ENCODE measurements around the gene TPX2. TPM values are rescaled to one million over a fixed set of nuclear protein-coding genes. Genes with fewer than 3 reads are reported as not detected.
"Not testable (repeated sequence)": the region's sequence is repeated elsewhere in the genome, so short reads cannot be mapped to it uniquely, and the experiment has no call there.

The TPX2 gene
- total and polyA plus RNA-seq, 2 experiments from 2014 or later: 12.3 to 120 TPM

DNA sequence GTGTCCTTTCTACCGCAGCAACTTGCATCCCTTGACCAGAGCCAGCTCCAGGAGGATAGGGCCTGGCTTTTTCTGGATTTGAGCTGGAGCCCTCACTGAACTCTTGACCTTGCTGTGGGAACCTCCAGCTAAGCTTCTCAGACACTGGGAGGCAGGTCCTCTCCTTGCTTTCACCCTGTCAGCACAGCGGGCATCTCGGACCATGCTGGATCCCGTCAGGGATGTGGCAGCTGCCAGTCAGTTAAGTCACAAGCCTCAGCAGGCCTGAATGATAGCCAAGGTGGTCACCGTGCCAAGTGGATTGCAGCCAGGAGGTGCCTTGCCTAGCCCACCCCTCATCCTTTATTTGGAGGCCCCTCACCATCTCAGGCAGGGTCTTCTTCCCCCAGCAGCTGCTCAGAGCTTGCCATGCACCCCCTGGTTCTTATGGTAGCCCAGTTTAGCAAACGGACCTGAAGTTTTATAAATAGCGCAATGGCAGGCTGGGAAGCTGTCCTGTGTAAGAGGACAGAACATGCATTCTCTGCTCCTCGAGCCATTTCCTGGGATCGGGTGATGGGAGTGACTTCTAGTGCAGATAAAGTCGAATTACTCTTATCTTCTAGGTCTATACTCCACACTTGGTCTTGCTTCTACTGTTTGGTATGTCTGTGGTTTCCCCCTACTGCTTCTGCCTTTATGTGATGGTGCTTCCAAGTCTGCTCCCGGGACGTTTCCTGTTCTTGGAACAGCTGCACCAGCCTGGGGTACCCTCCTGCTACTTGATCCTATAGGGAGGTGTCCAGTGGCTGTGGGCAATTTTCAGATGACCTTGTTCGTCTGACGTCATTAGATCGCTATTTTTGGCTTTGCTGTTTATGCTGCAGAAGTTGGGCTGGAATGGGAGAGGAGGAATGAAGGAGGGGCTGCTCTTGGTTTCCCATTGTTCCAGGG, 73.0 kb downstream of the TPX2 start:
- TF ChIP-seq CTCF (IDR thresholded peaks at IDR 0.05; ENCODE audit: low read depth, low read length): no peak
- H3K36me3 ChIP-seq: no peaks in the 10 kb centered on the region
- H3K4me3 ChIP-seq: no peak overlapping the region
- H3K9me3 ChIP-seq (ENCODE audit: low read depth): no peaks in the 10 kb centered on the region
- no peaks in the 10 kb centered on the region for H3K27me3 ChIP-seq
- peaks cover 29% of the 10 kb centered on the region for H3K4me1 ChIP-seq (ENCODE audit: low read depth)
- peak overlapping the region; percentile 86 for H3K27ac ChIP-seq
- DNase-seq (ENCODE audit: low read depth in 1 of 2, low spot score in 1 of 2): peak; percentile 72 to 76

DNA sequence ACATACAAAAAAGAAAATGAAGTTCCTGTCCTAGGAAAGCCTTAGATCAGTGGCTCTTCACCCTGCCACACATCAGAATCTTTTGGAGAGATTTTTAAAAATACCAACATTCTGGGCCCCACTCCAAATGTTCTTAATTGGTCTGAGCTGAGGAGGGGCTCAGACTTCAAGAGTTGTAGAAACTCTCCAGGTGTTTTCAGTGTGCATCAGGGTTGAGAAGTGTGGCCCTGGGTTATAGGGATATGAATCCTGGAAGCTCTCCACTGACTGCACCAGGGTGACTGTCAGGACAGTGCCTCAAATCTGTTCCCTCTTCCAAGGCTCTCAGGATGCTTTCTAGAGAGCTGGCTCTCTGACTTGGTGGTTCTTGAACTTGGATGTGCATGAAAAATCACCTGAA, 74.5 kb downstream of the TPX2 start:
- no peak for DNase-seq (ENCODE audit: low read depth in 1 of 2, low spot score in 1 of 2)
- H3K4me1 ChIP-seq (ENCODE audit: low read depth): peaks cover 29% of the 10 kb centered on the region

GRCh38 chr20:31814142-31814541, 75.1 kb downstream of the TPX2 start:
- not testable (repeated sequence) for DNase-seq (ENCODE audit: low read depth in 1 of 2, low spot score in 1 of 2); H3K27ac ChIP-seq; H3K4me3 ChIP-seq; H3K9me3 ChIP-seq (ENCODE audit: low read depth); H3K36me3 ChIP-seq; H3K27me3 ChIP-seq
- H3K4me1 ChIP-seq (ENCODE audit: low read depth): peaks cover 29% of the 10 kb centered on the region

More for the DNA sequence above, 74.5 kb downstream of the TPX2 start:
- Histone ChIP-seq H3K4me3 (no peak overlapping the region), H3K27me3 (no peaks in the 10 kb centered on the region), H3K27ac (no peak overlapping the region), H3K9me3 (ENCODE audit: low read depth) (no peaks in the 10 kb centered on the region), H3K36me3 (no peaks in the 10 kb centered on the region)
- no peak for TF ChIP-seq CTCF (IDR thresholded peaks at IDR 0.05; ENCODE audit: low read depth, low read length)

GRCh38 chr20:31815408-31816188, 76.5 kb downstream of the TPX2 start:
- Histone ChIP-seq H3K4me3 (no peak overlapping the region), H3K9me3 (ENCODE audit: low read depth) (no peaks in the 10 kb centered on the region), H3K27me3 (no peaks in the 10 kb centered on the region), H3K4me1 (ENCODE audit: low read depth) (peaks cover 29% of the 10 kb centered on the region), H3K27ac (no peak overlapping the region), H3K36me3 (no peaks in the 10 kb centered on the region)
- DNase-seq (ENCODE audit: low read depth in 1 of 2, low spot score in 1 of 2): peak; percentile 17 to 44
- no peak for TF ChIP-seq CTCF (IDR thresholded peaks at IDR 0.05; ENCODE audit: low read depth, low read length)

DNA sequence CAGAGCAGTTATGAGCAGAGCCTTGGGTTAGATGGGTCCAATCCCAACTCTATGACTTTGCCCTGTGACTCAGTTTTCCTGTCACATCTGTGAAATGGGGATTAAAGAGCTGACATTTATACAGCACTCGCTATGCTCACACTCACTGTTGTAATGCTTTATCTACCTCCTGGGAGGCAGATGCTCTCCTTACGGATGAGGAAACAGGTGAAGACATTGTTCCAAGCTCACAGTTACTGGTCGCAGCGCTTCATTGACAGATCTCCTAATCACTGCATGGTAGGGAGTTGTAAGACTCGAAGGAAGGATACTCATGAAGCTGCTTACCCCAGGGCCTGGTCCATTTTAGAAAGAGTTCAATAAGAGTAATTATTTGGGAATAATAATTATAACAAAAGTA, 77.1 kb downstream of the TPX2 start:
- no peak for DNase-seq (ENCODE audit: low read depth in 1 of 2, low spot score in 1 of 2)
- Histone ChIP-seq H3K9me3 (ENCODE audit: low read depth) (no peaks in the 10 kb centered on the region), H3K27ac (no peak overlapping the region), H3K4me1 (ENCODE audit: low read depth) (peaks cover 24% of the 10 kb centered on the region), H3K27me3 (no peaks in the 10 kb centered on the region), H3K36me3 (no peaks in the 10 kb centered on the region), H3K4me3 (no peak overlapping the region)
- no peak for TF ChIP-seq CTCF (IDR thresholded peaks at IDR 0.05; ENCODE audit: low read depth, low read length)

DNA sequence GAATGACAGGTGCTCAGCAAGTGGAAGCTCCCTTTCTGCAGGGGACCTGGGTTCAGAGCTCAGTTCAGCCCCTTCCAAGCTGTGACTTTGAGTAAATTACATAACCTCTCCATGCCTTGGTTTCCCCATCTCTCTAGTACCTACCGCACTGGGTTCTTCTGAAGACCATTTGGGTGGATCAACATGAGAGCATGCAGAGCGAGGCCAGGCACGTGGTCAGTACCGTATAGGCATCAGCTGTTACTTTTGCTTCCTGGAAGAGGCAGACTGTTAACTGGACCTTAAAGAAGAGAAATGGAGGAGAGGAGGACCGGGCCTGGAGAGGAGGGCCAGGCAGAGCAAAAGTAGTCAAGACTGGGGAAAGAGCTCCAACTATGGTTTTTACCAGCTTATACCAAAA, 78.4 kb downstream of the TPX2 start:
- H3K9me3 ChIP-seq (ENCODE audit: low read depth): no peaks in the 10 kb centered on the region
- no peaks in the 10 kb centered on the region for H3K27me3 ChIP-seq
- H3K36me3 ChIP-seq: no peaks in the 10 kb centered on the region
- peaks cover 17% of the 10 kb centered on the region for H3K4me1 ChIP-seq (ENCODE audit: low read depth)
- no peak overlapping the region for H3K27ac ChIP-seq
- no peak overlapping the region for H3K4me3 ChIP-seq
- DNase-seq (ENCODE audit: low read depth in 1 of 2, low spot score in 1 of 2): no peak
- no peak for TF ChIP-seq CTCF (IDR thresholded peaks at IDR 0.05; ENCODE audit: low read depth, low read length)
